Fibroblast of lung (primary cell): ENCODE measurements around the gene GABRR2. TPM values are rescaled to one million over a fixed set of nuclear protein-coding genes. Genes with fewer than 3 reads are reported as not detected.

Experiments used
- DNase-seq, 2 donors: peaks; one replicate each; pipeline versions ENCODE4 v3.0.0 to v3.0.0-alpha.2; 2010; ENCODE audit warnings: low read depth in 2 of 2
- H2AFZ ChIP-seq: 2 replicates; pipeline ENCODE4 v1.5.1; 2012; ENCODE audit warnings: low read length, control low read depth, inconsistent platforms
- H3K27ac ChIP-seq: 2 replicates; pipeline ENCODE4 v1.5.1; 2011; ENCODE audit warnings: low read length, control low read depth; ENCODE audit not compliant: insufficient read depth
- H3K27me3 ChIP-seq: 2 replicates; pipeline ENCODE4 v1.5.1; 2011; ENCODE audit warnings: mild to moderate bottlenecking, low read length; ENCODE audit not compliant: control insufficient read depth, insufficient read depth
- H3K36me3 ChIP-seq: 2 replicates; pipeline ENCODE4 v1.5.1; 2011; ENCODE audit warnings: low read length; ENCODE audit not compliant: control insufficient read depth, insufficient read depth
- H3K4me1 ChIP-seq: 2 replicates; pipeline ENCODE4 v1.5.1; 2011; ENCODE audit warnings: low read length; ENCODE audit not compliant: control insufficient read depth, insufficient read depth; ENCODE audit errors: extremely low read depth
- H3K4me2 ChIP-seq: 2 replicates; pipeline ENCODE4 v1.5.1; 2011; ENCODE audit warnings: low read length, control low read depth; ENCODE audit not compliant: insufficient read depth; ENCODE audit errors: extremely low read depth
- H3K4me3 ChIP-seq, 4 experiments: fragments of 200-600 bp in 1 of 4; sonication (generic) in 1 of 4; replicated peaks in 1 of 4; 2 replicates each; pipeline ENCODE4 v1.5.1; 2011 to 2016; ENCODE audit warnings: low read length in 4 of 4, low read depth in 3 of 4, mild to moderate bottlenecking in 3 of 4, control low read depth in 2 of 4, inconsistent platforms in 1 of 4, mixed read lengths in 1 of 4; ENCODE audit not compliant: insufficient read depth in 1 of 4; ENCODE audit errors: control extremely low read depth in 1 of 4
- H3K79me2 ChIP-seq: 2 replicates; pipeline ENCODE4 v1.5.1; 2012; ENCODE audit warnings: mild to moderate bottlenecking, low read length, inconsistent platforms; ENCODE audit not compliant: control insufficient read depth, insufficient read depth
- H3K9ac ChIP-seq: 2 replicates; pipeline ENCODE4 v1.5.1; 2011; ENCODE audit warnings: mild to moderate bottlenecking, low read length, control low read depth; ENCODE audit not compliant: insufficient read depth
- H3K9me3 ChIP-seq: 2 replicates; pipeline ENCODE4 v1.5.1; 2012; ENCODE audit warnings: low read depth, low read length; ENCODE audit not compliant: control insufficient read depth, insufficient read depth
- H4K20me1 ChIP-seq: 2 replicates; pipeline ENCODE4 v1.5.1; 2011; ENCODE audit warnings: low read length; ENCODE audit not compliant: control insufficient read depth, insufficient read depth; ENCODE audit errors: extremely low read depth
- EZH2 ChIP-seq: IDR thresholded peaks from 2 replicates; pipeline ENCODE4 v1.5.1; 2012; ENCODE audit warnings: low read length, control low read depth, mild to moderate bottlenecking; ENCODE audit errors: missing control alignments
- polyA plus RNA-seq, 2 donors: library from polyadenylated mRNA; depleted of rRNA in 1 of 2; stranded (reverse) in 1 of 2; unstranded in 1 of 2; fragments of >200 nt; gene quantifications; 2 replicates each; pipeline ENCODE4 v1.2.1, GENCODE V29; 2011 to 2012; ENCODE audit warnings: missing spikeins in 1 of 2
- total RNA-seq: library from RNA; depleted of rRNA; stranded (reverse); fragments of >200 nt; gene quantifications from 2 replicates; pipeline ENCODE4 v1.2.1, GENCODE V29; 2014
- TF ChIP-seq, protein P1 (sequence below), 2 donors: IDR thresholded peaks in 1 of 2; conservative IDR thresholded peaks in 1 of 2; 1 replicate in 1 of 2; 2 replicates in 1 of 2; pipeline ENCODE4 v1.5.1; 2011 to 2012; ENCODE audit warnings: low read length in 2 of 2, control low read depth in 1 of 2, inconsistent platforms in 1 of 2, low read depth in 1 of 2, mild to moderate bottlenecking in 1 of 2

GABRR2 gene
- total and polyA plus RNA-seq, 2 donors (not counting 1 experiment from before 2014, with no cell fraction given): 0.05 to 0.17 TPM

DNA sequence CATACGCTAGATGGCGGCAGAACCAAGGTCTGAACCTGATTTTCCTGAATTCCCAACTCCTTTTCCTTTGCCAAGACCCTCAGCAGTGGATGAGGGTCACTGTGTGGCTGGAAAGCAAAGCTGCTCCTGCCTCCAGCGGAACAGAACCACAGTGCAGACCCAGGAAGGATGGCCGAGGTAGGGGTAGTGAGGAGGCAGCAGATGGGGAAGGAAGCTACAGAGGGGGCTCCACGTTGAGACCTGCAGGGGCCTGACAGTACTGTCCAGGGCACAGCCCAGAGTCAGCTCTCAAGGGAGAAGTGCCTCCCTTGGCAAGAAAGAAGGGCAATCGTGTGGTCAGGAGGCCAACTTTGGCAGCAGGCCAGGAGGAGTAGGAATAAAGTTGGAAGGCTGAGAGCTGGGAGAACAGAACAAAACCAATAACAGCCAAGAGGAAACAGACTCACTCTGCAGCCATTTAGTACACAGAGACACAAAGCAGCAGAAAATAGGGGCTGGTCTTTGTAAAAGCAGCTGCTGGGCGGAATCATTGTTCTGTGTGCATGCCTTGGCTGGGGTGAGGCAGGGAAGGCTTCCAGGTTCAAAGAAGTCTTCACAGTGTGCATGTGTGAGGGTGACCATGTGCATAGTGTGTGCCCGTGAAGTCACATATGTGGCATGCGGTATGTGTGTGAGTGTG, 3.1 kb downstream of the GABRR2 start:
- DNase-seq: peak; percentile 70 to 77
- H2AFZ ChIP-seq: no peak overlapping the region
- H3K27me3 ChIP-seq: peaks cover 3% of the 10 kb centered on the region
- H3K9me3 ChIP-seq: no peaks in the 10 kb centered on the region
- no peak overlapping the region for H3K9ac ChIP-seq
- TF ChIP-seq EZH2: no peak
- TF ChIP-seq, protein P1, sequence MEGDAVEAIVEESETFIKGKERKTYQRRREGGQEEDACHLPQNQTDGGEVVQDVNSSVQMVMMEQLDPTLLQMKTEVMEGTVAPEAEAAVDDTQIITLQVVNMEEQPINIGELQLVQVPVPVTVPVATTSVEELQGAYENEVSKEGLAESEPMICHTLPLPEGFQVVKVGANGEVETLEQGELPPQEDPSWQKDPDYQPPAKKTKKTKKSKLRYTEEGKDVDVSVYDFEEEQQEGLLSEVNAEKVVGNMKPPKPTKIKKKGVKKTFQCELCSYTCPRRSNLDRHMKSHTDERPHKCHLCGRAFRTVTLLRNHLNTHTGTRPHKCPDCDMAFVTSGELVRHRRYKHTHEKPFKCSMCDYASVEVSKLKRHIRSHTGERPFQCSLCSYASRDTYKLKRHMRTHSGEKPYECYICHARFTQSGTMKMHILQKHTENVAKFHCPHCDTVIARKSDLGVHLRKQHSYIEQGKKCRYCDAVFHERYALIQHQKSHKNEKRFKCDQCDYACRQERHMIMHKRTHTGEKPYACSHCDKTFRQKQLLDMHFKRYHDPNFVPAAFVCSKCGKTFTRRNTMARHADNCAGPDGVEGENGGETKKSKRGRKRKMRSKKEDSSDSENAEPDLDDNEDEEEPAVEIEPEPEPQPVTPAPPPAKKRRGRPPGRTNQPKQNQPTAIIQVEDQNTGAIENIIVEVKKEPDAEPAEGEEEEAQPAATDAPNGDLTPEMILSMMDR (conservative IDR thresholded peaks at IDR 0.05 in 1 of 2, IDR thresholded peaks at IDR 0.05 in 1 of 2; ENCODE audit: low read depth in 1 of 2, low read length in 2 of 2): peak in 1 of 2 donors; percentile 67
- H4K20me1 ChIP-seq: no peaks in the 10 kb centered on the region
- no peak overlapping the region for H3K4me2 ChIP-seq
- no peak overlapping the region for H3K27ac ChIP-seq
- H3K36me3 ChIP-seq: no peaks in the 10 kb centered on the region
- no peaks in the 10 kb centered on the region for H3K79me2 ChIP-seq
- peaks cover 10% of the 10 kb centered on the region for H3K4me1 ChIP-seq
- peak overlapping the region in 1 of 4 experiments; percentile 7 for H3K4me3 ChIP-seq

DNA sequence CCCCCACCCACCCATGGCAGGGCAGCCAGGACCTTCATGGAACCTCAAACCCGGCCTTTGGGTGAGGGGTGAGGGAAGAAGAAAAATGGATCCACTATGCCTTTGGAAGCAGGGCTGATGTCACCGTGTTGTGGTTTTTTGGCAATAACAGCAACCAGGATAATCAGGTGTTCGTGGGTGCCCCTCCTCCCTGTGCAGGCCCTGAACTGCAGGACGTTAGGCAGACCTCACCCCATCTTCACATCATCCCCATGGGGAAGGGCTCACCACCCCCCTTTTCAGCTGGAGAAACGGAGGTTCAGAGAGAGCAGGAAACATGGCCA, 3.6 kb downstream of the GABRR2 start:
- H3K27ac ChIP-seq: no peak overlapping the region
- H4K20me1 ChIP-seq: no peaks in the 10 kb centered on the region
- H2AFZ ChIP-seq: no peak overlapping the region
- H3K79me2 ChIP-seq: no peaks in the 10 kb centered on the region
- H3K9ac ChIP-seq: no peak overlapping the region
- no peak for DNase-seq
- H3K4me3 ChIP-seq: no peak overlapping the region
- peaks cover 10% of the 10 kb centered on the region for H3K4me1 ChIP-seq
- H3K27me3 ChIP-seq: peaks cover 3% of the 10 kb centered on the region
- no peaks in the 10 kb centered on the region for H3K9me3 ChIP-seq
- H3K4me2 ChIP-seq: no peak overlapping the region
- TF ChIP-seq, protein P1 (conservative IDR thresholded peaks at IDR 0.05 in 1 of 2, IDR thresholded peaks at IDR 0.05 in 1 of 2; ENCODE audit: low read depth in 1 of 2, low read length in 2 of 2): peak in 1 of 2 donors; percentile 69
- no peak for TF ChIP-seq EZH2
- H3K36me3 ChIP-seq: no peaks in the 10 kb centered on the region

DNA sequence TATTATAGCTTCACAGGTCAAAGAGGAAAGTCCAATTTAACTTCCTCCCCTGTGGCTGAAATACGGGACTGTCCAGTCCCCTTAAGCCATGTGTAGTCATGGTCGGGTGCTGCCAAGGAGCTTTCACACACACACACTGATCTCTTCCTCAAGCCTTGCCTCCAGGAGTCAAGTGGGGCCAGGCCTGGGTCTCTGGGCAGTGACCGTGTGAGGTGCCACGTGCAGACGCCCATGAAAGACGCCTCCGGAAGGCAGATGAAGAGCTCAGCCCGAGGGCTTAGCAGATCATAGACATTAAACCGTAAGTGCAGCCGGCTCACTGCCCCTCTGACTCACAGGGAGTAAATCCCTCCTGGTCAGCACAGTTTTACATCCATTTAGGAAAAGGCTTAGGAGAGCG, 4.2 kb downstream of the GABRR2 start:
- Histone ChIP-seq H3K79me2 (no peaks in the 10 kb centered on the region), H3K27me3 (peaks cover 3% of the 10 kb centered on the region), H3K9me3 (no peaks in the 10 kb centered on the region), H3K36me3 (no peaks in the 10 kb centered on the region), H2AFZ (no peak overlapping the region), H3K4me3 (no peak overlapping the region), H3K27ac (no peak overlapping the region), H3K4me1 (peaks cover 10% of the 10 kb centered on the region), H4K20me1 (no peaks in the 10 kb centered on the region), H3K9ac (no peak overlapping the region), H3K4me2 (no peak overlapping the region)
- DNase-seq: peak in 1 of 2 donors; percentile 49
- TF ChIP-seq EZH2: no peak
- TF ChIP-seq, protein P1 (conservative IDR thresholded peaks at IDR 0.05 in 1 of 2, IDR thresholded peaks at IDR 0.05 in 1 of 2; ENCODE audit: low read depth in 1 of 2, low read length in 2 of 2): no peak
